ENCODE data around the gene DCAF4. TPM values are rescaled to one million over a fixed set of nuclear protein-coding genes. Genes with fewer than 3 reads are reported as not detected.
A peak's percentile ranks its signal among the peaks of the same experiment; 100 is the strongest.

The DCAF4 gene
- total and polyA plus RNA-seq, 2 of the 4 experiments (the other 2 are of a cell fraction): 28.8 to 29.4 TPM

- peaks cover 25% of the 10 kb centered on the region for H4K20me1 ChIP-seq (ENCODE audit: insufficient read depth, low read length)
- no peak overlapping the region for H3K56ac ChIP-seq (ENCODE audit: extremely low read depth, insufficient read depth, low read length)
- TF ChIP-seq CHD1 (IDR thresholded peaks at IDR 0.05; ENCODE audit: low read depth, low read length) (no peak), RFX5 (IDR thresholded peaks at IDR 0.05; ENCODE audit: low read depth, low read length) (no peak), FOS (IDR thresholded peaks at IDR 0.05; ENCODE audit: low read depth, low read length) (no peak), SMC3 (IDR thresholded peaks at IDR 0.05; ENCODE audit: low read depth, low read length) (no peak), MXI1 (IDR thresholded peaks at IDR 0.05; ENCODE audit: borderline replicate concordance, low read depth, low read length) (no peak), CEBPB (IDR thresholded peaks at IDR 0.05; ENCODE audit: low read depth, low read length) (no peak), ELK1 (IDR thresholded peaks at IDR 0.05; ENCODE audit: borderline replicate concordance, low read depth, low read length) (no peak), NFE2L2 (IDR thresholded peaks at IDR 0.05; ENCODE audit: low read depth, low read length) (no peak), POLR2A (IDR thresholded peaks at IDR 0.05; ENCODE audit: low read depth, low read length) (no peak), MAZ (IDR thresholded peaks at IDR 0.05; ENCODE audit: borderline replicate concordance, low read depth, low read length) (no peak), MAFK (IDR thresholded peaks at IDR 0.05; ENCODE audit: low read depth, low read length) (no peak), BHLHE40 (IDR thresholded peaks at IDR 0.05; ENCODE audit: low read depth, low read length) (no peak), RAD21 (IDR thresholded peaks at IDR 0.05; ENCODE audit: low read length) (no peak), CTCF (conservative IDR thresholded peaks at IDR 0.05; ENCODE audit: low read depth, low read length) (no peak), USF2 (IDR thresholded peaks at IDR 0.05; ENCODE audit: low read depth, low read length) (no peak), RCOR1 (IDR thresholded peaks at IDR 0.05; ENCODE audit: insufficient replicate concordance, low read length) (no peak)
- H3K23ac ChIP-seq (ENCODE audit: low read depth, low read length): 0 out of 2 replicates have a peak overlapping the region, but pooled peaks have one; percentile 16
- no peak for ATAC-seq (ENCODE audit: low read depth)
- ChIA-PET CTCF (interaction anchor here (1.0 to 1.4 kb wide), 3 partner anchors 8 to 59 kb away, joined by 3 to 5 read pairs (median 4); no protein-coding TSS in a partner anchor), POLR2A (ENCODE audit: unreplicated experiment) (no interaction called here)
- peak overlapping the region; percentile 31; the same call in 1 of the 2 replicates for H3K4ac ChIP-seq (ENCODE audit: low read depth, low read length)
- in situ Hi-C loops (cut with MboI; ENCODE audit: low sequenced_read_pairs): no loop called here
- peak overlapping the region; percentile 52; the same call in 1 of the 2 replicates for H3K18ac ChIP-seq (ENCODE audit: low read depth, low read length)
- H3K14ac ChIP-seq (replicated peaks; ENCODE audit: low read depth, low read length): no peak overlapping the region
- no TSS peak for BruUV-seq (replicated peaks)
- H2BK120ac ChIP-seq (ENCODE audit: low read depth, low read length): peak overlapping the region; percentile 34; the same call in 1 of the 2 replicates
- H4K91ac ChIP-seq (ENCODE audit: insufficient read depth, low read depth, low read length): peak overlapping the region; percentile 15; the same call in 1 of the 2 replicates
- H3K9me3 ChIP-seq (ENCODE audit: control insufficient read depth, insufficient read depth, low read length): no peaks in the 10 kb centered on the region
- H3K36me3 ChIP-seq (ENCODE audit: control insufficient read depth, insufficient read depth, low read length): peaks cover 33% of the 10 kb centered on the region
- H3K4me3 ChIP-seq (ENCODE audit: insufficient read depth, low read depth, low read length): no peak overlapping the region
- H2BK5ac ChIP-seq (ENCODE audit: low read depth, low read length, poor library complexity, severe bottlenecking): peak overlapping the region; percentile 3
- peaks cover 10% of the 10 kb centered on the region; the same call in 1 of the 2 replicates for H3K9me1 ChIP-seq (ENCODE audit: insufficient read depth, low read length)
- 0 out of 3 replicates have a peak overlapping the region, but pooled peaks have one; percentile 36 for H2BK15ac ChIP-seq (ENCODE audit: low read depth, low read length)
- no peak overlapping the region for H2AK9ac ChIP-seq (replicated peaks; ENCODE audit: low read depth, low read length, poor library complexity)
- peak overlapping the region; percentile 54; the same call in 1 of the 2 replicates for H3K27ac ChIP-seq (ENCODE audit: insufficient read depth, low read length)
- intact Hi-C loops (cut with micrococcal nuclease): no loop called here
- no peak overlapping the region for H2AFZ ChIP-seq (replicated peaks; ENCODE audit: low read length, poor library complexity)
- H4K5ac ChIP-seq (ENCODE audit: low read depth, low read length): peak overlapping the region; percentile 93
- H2BK20ac ChIP-seq (ENCODE audit: low read depth, low read length): no peak overlapping the region
- dilution Hi-C loops (cut with HindIII; ENCODE audit: low sequenced_read_pairs, unreplicated experiment): no loop called here
- peaks cover 26 to 73% of the 10 kb centered on the region in 2 experiments for H3K79me1 ChIP-seq (ENCODE audit: low read depth in 1 of 2, low read length in 2 of 2)
- DNase-seq: no peak
- no peak overlapping the region for H3K9ac ChIP-seq (ENCODE audit: low read depth, low read length)
- H2AK5ac ChIP-seq (ENCODE audit: low read depth, low read length): peak overlapping the region; percentile 33; the same call in 1 of the 2 replicates
- WGBS, 2 experiments (ENCODE audit: extremely low coverage in 2 of 2, insufficient read length in 1 of 2): 95% methylated on average over 4 of the region's 5 CpGs; no CpG with 5 or more reads in 1 of the 2 experiments
- no peaks in the 10 kb centered on the region for H3K27me3 ChIP-seq (ENCODE audit: control insufficient read depth, insufficient read depth, low read length)
- H3K4me1 ChIP-seq (ENCODE audit: control insufficient read depth, insufficient read depth, low read length): peaks cover 4% of the 10 kb centered on the region
- H4K8ac ChIP-seq (ENCODE audit: low read depth in 2 of 2, low read length in 2 of 2): 0 out of 4 replicates have a peak overlapping the region, but pooled peaks of 1 of the 2 experiments have one; percentile 56
- H3K4me2 ChIP-seq (ENCODE audit: low read depth, low read length): no peak overlapping the region
Observed at GRCh38 chr14:73007835-73008234, 81.6 kb downstream of the DCAF4 start.

Data from IMR-90 (cell line).